K562 (cell line): ENCODE measurements around the gene PAEP. TPM values are rescaled to one million over a fixed set of nuclear protein-coding genes. Genes with fewer than 3 reads are reported as not detected.

Source experiments
- ATAC-seq: fragments of 200-7000 bp; cut with Tn5 transposase; 3 replicates; pipeline ENCODE4 v1.9.1; 2020; ENCODE audit warnings: moderate library complexity
- BruUV-seq: library from RNA; stranded (reverse); fragments of 400-500 nt; replicated peaks from 2 replicates; lab custom pipeline; 2021; lab: Mats Ljungman, UMichigan
- CTCF ChIA-PET: fragments of 300-600 bp; formaldehyde crosslinking; extraction: SDS; loops from one replicate; lab custom pipeline; 2021; ENCODE audit warnings: low intra/inter-chr PET ratio; lab: Yijun Ruan, JAX
- POLR2A ChIA-PET: fragments of 300-600, 350-650 bp; sonication (Branson Sonifier 250); formaldehyde crosslinking; extraction: SDS; loops from one replicate; lab custom pipeline; 2021; ENCODE audit warnings: antibody characterized with exemption, inconsistent platforms; lab: Yijun Ruan, JAX
- DNase-seq, 4 experiments: peaks; one replicate each; pipeline versions ENCODE4 v3.0.0 to v3.0.0-alpha.2; 2011 to 2018; ENCODE audit warnings: low spot score in 3 of 4, mixed read lengths in 3 of 4; ENCODE audit errors: extremely low read depth in 1 of 4
- FAIRE-seq: peaks from 2 replicates; lab custom pipeline; 2011; peaks lifted over from hg19 to GRCh38; lab: Jason Lieb, UNC
- H2AFZ ChIP-seq: 2 replicates; pipeline ENCODE4 v1.6.0; 2011; ENCODE audit warnings: low read depth, low read length, control low read depth, inconsistent platforms
- H3K27ac ChIP-seq: fragments of 200-600 bp; 3 replicates; pipeline ENCODE4 v1.8.0; 2011; ENCODE audit warnings: low read depth, mild to moderate bottlenecking, control low read depth, inconsistent platforms, low read length, moderate library complexity, mixed read lengths; ENCODE audit errors: extremely low read depth
- H3K27me3 ChIP-seq, 2 experiments: fragments of 300-600 bp in 1 of 2; 2 replicates in 1 of 2; 3 replicates in 1 of 2; pipeline versions ENCODE4 v1.6.0 to v1.8.0; 2011; ENCODE audit warnings: inconsistent platforms in 2 of 2, low read length in 2 of 2, mild to moderate bottlenecking in 1 of 2, mixed read lengths in 1 of 2, moderate library complexity in 1 of 2; ENCODE audit not compliant: control insufficient read depth in 2 of 2, insufficient read depth in 2 of 2
- H3K36me3 ChIP-seq: fragments of 300-600 bp; 3 replicates; pipeline ENCODE4 v1.8.0; 2011; ENCODE audit warnings: mild to moderate bottlenecking, low read length, inconsistent platforms; ENCODE audit not compliant: control insufficient read depth, insufficient read depth
- H3K4me1 ChIP-seq, 2 experiments: fragments of 200-600 bp in 1 of 2; replicated peaks in 1 of 2; 2 replicates in 1 of 2; 3 replicates in 1 of 2; pipeline versions ENCODE4 v1.5.1 to v1.8.0; 2011; ENCODE audit warnings: inconsistent platforms in 2 of 2, low read length in 2 of 2, mild to moderate bottlenecking in 1 of 2, mixed read lengths in 1 of 2, moderate library complexity in 1 of 2; ENCODE audit not compliant: control insufficient read depth in 2 of 2, insufficient read depth in 2 of 2
- H3K4me2 ChIP-seq: 2 replicates; pipeline ENCODE4 v1.6.1; 2011; ENCODE audit warnings: low read length, control low read depth, inconsistent platforms, mixed read lengths; ENCODE audit not compliant: insufficient read depth
- H3K4me3 ChIP-seq: fragments of 200-600 bp; sonication (generic), shearing (Covaris generic); 2 replicates; pipeline ENCODE4 v1.5.1; 2016; ENCODE audit warnings: control low read depth, inconsistent platforms
- H3K79me2 ChIP-seq: fragments of 200-600 bp; 3 replicates; pipeline ENCODE4 v1.8.0; 2011; ENCODE audit warnings: low read length, inconsistent platforms; ENCODE audit not compliant: control insufficient read depth, insufficient read depth
- H3K9ac ChIP-seq, 2 experiments: 2 replicates each; pipeline versions ENCODE4 v1.6.0 to v1.6.1; 2011; ENCODE audit warnings: low read depth in 2 of 2, low read length in 2 of 2, control low read depth in 1 of 2, inconsistent platforms in 1 of 2, mild to moderate bottlenecking in 1 of 2, mixed read lengths in 1 of 2; ENCODE audit not compliant: insufficient read depth in 1 of 2
- H3K9me1 ChIP-seq: one replicate; pipeline ENCODE4 v1.6.0; 2011; ENCODE audit warnings: inconsistent platforms, mild to moderate bottlenecking, low read length, moderate library complexity; ENCODE audit not compliant: control insufficient read depth, insufficient read depth
- H3K9me3 ChIP-seq: replicated peaks from 2 replicates; pipeline ENCODE4 v1.5.1; 2011; ENCODE audit warnings: low read depth, low read length, inconsistent platforms; ENCODE audit not compliant: control insufficient read depth, insufficient read depth
- H4K20me1 ChIP-seq: replicated peaks from 2 replicates; pipeline ENCODE4 v1.6.1; 2011; ENCODE audit warnings: low read length, inconsistent platforms, mixed read lengths; ENCODE audit not compliant: control insufficient read depth, insufficient read depth
- ADNP ChIP-seq: fragments of 200-800 bp; sonication (Bioruptor generic); IDR thresholded peaks from 2 replicates; pipeline ENCODE4 v1.6.1; 2016; ENCODE audit warnings: missing genetic modification characterization, missing compliant biosample characterization
- ARID2 ChIP-seq: fragments of 450-650 bp; IDR thresholded peaks from 2 replicates; pipeline ENCODE4 v1.6.1; 2017; ENCODE audit warnings: antibody characterized with exemption, mild to moderate bottlenecking
- EGR1 ChIP-seq: fragments of 450-650 bp; conservative IDR thresholded peaks from 2 replicates; pipeline ENCODE4 v1.6.1; 2017; ENCODE audit warnings: mild to moderate bottlenecking
- POLR2B ChIP-seq: fragments of 450-650 bp; IDR thresholded peaks from 2 replicates; pipeline ENCODE4 v1.6.1; 2018; ENCODE audit warnings: low read depth; ENCODE audit not compliant: partially characterized antibody
- RBM25 ChIP-seq: fragments of 200-400 bp; formaldehyde crosslinking; IDR thresholded peaks from 2 replicates; pipeline ENCODE4 v1.6.1; 2018; ENCODE audit warnings: low read length, low read depth, moderate library complexity; ENCODE audit not compliant: severe bottlenecking
- TAF7 ChIP-seq: fragments of 450-650 bp; IDR thresholded peaks from 2 replicates; pipeline ENCODE4 v1.6.1; 2016; ENCODE audit warnings: missing genetic modification characterization, missing compliant biosample characterization
- WGBS: fragments of 100-300 bp; shearing (Covaris generic); methylation state at CpG from one replicate; pipeline ENCODE4 v1.1.6; 2016; ENCODE audit warnings: low coverage, mixed read lengths; ENCODE audit not compliant: insufficient coverage; ENCODE audit errors: missing lambda C conversion rate; 5-methylcytosine and 5-hydroxymethylcytosine counted together
- in situ Hi-C: fragments of 300-500 bp; cut with MboI; formaldehyde crosslinking; loops from 4 replicates; pipeline ENCODE4 v1.15.0; 2018; ENCODE audit warnings: inconsistent platforms, mixed read lengths
- intact Hi-C: fragments of 100-400 bp; cut with micrococcal nuclease; formaldehyde crosslinking; loops from 2 replicates; pipeline ENCODE4 v1.14.2; 2022
- polyA plus RNA-seq, 8 experiments: library from polyadenylated mRNA; depleted of rRNA in 4 of 8; stranded (reverse) in 5 of 8; unstranded in 3 of 8; fragments of >200 nt; fragmentation: Nextera tagmentation in 2 of 8; fragmentation: Illumina TruSeq in 1 of 8; extraction: Ambion mirVana in 2 of 8; extraction: Trizol in 1 of 8; gene quantifications; 2 replicates each; pipeline versions ENCODE4 v1.2.1 to v1.2.3, GENCODE V29; 2011 to 2014; ENCODE audit warnings: inconsistent platforms in 1 of 8, missing spikeins in 1 of 8
- total RNA-seq, 7 experiments: library from RNA; depleted of rRNA in 6 of 7; stranded (reverse); fragments of >200 nt in 6 of 7; fragmentation: Illumina TruSeq in 2 of 7; extraction: Trizol in 2 of 7; gene quantifications; 2 replicates each; pipeline versions ENCODE4 v1.2.1 to v1.2.3, GENCODE V29; 2011 to 2021; ENCODE audit warnings: low replicate concordance in 1 of 7
- TF ChIP-seq, protein P1 (sequence below): sonication (generic); formaldehyde crosslinking; IDR thresholded peaks from 2 replicates; pipeline ENCODE4 v1.8.0; 2022; ENCODE audit warnings: mild to moderate bottlenecking, missing genetic modification reagents
- TF ChIP-seq, protein P2 (sequence below): fragments of 250-450 bp; sonication (Bioruptor Pico); IDR thresholded peaks from 2 replicates; pipeline ENCODE4 v1.4.0; 2020

The PAEP gene
- total and polyA plus RNA-seq, 9 of the 15 experiments (the other 6 are each of a cell fraction or from before 2014, with no cell fraction given): 0.22 to 4.5 (median 0.58) TPM

DNA sequence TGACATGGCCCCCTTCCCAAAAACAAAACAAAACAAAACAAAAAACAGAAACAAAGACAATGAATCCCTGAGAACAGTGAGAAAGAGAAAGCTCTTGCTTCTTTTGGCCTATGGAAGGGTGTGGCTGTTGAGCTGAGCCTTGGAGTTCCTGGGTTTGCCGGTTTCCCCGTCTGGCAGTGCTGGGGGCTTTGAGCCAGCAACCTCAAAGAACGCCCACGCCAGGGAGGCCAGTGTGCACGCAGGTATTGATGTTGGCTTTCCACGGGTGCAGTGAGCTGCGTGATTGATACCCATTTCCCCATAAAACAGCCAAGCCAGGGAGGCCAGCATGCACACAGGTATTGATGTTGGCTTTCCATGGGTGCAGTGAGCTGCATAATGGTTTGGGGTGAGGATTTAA is 48.7 kb upstream of the PAEP start:
- no TSS peak for BruUV-seq
- Histone ChIP-seq H4K20me1 (no peaks in the 10 kb centered on the region), H3K79me2 (no peaks in the 10 kb centered on the region), H3K4me3 (no peak overlapping the region), H3K4me1 (peaks cover 22 to 24% of the 10 kb centered on the region in 2 experiments), H3K9ac (no peak overlapping the region), H3K9me3 (no peaks in the 10 kb centered on the region), H3K9me1 (no peaks in the 10 kb centered on the region), H3K36me3 (no peaks in the 10 kb centered on the region), H3K27me3 (no peaks in the 10 kb centered on the region), H3K27ac (no peak overlapping the region), H2AFZ (peak overlapping the region; percentile 80), H3K4me2 (no peak overlapping the region)
- no peak for DNase-seq
- intact Hi-C loops (no loop called here), in situ Hi-C loops (no loop called here)
- no peak for FAIRE-seq
- CTCF ChIA-PET: no interaction called here
- peak; percentile 57 for ATAC-seq
- TF ChIP-seq, protein P1, sequence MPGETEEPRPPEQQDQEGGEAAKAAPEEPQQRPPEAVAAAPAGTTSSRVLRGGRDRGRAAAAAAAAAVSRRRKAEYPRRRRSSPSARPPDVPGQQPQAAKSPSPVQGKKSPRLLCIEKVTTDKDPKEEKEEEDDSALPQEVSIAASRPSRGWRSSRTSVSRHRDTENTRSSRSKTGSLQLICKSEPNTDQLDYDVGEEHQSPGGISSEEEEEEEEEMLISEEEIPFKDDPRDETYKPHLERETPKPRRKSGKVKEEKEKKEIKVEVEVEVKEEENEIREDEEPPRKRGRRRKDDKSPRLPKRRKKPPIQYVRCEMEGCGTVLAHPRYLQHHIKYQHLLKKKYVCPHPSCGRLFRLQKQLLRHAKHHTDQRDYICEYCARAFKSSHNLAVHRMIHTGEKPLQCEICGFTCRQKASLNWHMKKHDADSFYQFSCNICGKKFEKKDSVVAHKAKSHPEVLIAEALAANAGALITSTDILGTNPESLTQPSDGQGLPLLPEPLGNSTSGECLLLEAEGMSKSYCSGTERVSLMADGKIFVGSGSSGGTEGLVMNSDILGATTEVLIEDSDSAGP: no peak
- TF ChIP-seq TAF7 (tag) (no peak), RBM25 (no peak), ARID2 (no peak), POLR2B (no peak), EGR1 (peak; percentile 49; the same call in 1 of the 2 replicates), ADNP (tag) (no peak)
- TF ChIP-seq, protein P2, sequence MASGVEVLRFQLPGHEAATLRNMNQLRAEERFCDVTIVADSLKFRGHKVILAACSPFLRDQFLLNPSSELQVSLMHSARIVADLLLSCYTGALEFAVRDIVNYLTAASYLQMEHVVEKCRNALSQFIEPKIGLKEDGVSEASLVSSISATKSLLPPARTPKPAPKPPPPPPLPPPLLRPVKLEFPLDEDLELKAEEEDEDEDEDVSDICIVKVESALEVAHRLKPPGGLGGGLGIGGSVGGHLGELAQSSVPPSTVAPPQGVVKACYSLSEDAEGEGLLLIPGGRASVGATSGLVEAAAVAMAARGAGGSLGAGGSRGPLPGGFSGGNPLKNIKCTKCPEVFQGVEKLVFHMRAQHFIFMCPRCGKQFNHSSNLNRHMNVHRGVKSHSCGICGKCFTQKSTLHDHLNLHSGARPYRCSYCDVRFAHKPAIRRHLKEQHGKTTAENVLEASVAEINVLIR (CRISPR knock-in tag): no peak
- POLR2A ChIA-PET: interaction anchor here (0.6 kb wide), 1 partner anchor 13 kb away, joined by 3 read pairs; no protein-coding TSS in a partner anchor
- WGBS: 14% methylated on average over 7 of the region's 7 CpGs
